NCI-H526 (cell line): ENCODE data around the gene AP1G2.

Experiments
- DNase-seq, 2 experiments: peaks; one replicate each; lab custom pipeline; 2025; lab: John Stamatoyannopoulos, UW

The AP1G2 gene

DNA sequence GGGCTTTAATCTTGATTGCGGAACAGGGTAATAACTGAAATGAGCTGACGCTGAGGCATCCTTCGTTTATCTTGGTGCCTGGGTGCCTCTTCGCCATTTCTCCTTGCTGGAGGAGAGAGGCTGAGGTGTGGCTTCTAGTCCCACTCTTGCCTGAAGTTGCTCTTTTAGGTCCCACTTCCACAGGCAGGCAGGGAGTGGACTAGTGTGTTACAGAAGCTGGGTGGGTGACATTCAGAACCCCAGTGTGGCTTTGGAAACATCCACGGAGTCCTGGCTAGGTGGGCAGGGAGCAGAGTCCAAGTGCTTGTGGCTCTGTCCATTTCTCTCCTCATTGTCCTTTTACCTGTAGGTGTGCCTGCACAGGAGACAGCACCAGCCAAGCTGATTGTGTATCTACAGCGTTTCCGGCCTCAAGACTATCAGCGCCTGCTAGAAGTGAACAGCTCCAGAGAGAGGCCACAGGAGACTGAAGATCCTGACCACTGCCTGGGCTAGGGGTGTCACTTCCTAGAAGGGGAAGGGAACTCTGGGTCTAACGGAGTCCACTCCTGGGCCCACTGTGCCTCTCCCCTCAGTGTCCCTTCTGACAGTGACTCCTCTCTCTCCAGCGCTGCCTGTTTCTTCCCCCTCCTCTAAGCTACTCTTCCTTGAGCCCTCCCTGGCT lies 9.1 kb downstream of the AP1G2 start:
- DNase-seq: no peak

DNA sequence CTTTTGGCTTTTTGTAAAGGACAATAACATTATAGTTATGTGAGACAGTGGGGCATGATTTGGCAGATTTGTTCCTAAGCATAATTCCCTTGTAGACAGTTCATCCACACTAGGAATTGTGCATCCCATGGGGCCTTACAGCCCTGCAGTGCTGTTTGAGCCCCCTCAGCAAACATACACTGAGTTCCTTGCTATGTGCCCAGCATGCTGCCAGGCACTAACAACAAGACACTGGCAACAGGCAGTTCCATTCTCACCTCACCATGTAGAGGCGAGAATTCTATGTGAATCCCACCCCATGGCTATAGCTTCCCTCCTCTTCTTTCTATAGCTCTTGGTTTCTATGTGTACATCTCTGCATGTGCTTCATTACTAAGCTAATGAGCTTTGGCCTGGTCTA lies 9.6 kb downstream of the AP1G2 start:
- DNase-seq: no peak

DNA sequence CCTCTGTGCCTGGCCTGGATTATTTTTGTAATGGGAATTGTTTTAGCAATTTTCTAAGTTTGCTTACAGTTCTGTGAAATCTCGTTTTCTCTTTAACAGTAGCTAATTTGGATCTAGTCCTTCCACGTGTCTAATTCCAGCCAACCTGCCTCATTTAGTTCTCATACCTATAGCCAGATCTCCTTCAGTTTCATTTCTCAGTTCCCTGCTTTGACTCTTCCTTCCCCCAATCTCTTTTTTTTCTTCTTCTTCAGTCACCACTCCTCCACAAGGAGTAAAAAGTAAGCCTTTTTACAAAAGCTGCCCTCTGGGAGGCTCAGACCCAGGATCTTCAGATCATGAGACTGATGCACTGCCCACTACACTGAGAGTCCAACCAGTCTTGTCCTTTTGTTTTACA lies 10.1 kb downstream of the AP1G2 start:
- DNase-seq: no peak

DNA sequence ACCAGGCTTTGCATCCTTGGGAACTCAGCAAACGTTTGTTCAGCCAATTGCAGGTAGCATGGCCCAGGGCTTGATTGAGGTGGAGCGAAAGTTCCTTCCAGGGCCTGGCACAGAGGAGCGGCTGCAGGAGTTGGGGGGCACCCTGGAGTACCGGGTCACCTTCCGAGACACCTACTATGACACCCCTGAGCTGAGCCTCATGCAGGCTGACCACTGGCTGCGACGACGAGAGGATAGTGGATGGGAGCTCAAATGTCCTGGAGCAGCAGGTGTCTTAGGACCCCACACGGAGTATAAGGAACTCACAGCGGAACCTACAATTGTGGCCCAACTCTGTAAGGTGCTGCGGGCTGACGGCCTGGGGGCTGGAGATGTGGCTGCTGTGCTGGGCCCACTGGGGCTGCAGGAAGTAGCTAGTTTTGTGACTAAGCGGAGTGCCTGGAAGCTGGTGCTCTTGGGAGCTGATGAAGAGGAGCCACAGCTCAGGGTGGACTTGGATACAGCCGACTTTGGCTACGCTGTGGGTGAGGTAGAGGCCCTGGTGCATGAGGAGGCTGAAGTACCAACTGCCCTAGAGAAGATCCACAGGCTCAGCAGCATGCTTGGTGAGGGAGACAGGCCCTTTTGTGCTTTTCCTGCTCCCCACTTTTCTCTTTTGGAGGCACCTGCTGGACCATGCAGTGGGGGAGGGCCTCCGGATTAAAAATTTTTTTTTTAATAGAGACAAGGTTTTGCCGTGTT lies 10.7 kb downstream of the AP1G2 start:
- DNase-seq: peak in 1 of 2 experiments; percentile 42

DNA sequence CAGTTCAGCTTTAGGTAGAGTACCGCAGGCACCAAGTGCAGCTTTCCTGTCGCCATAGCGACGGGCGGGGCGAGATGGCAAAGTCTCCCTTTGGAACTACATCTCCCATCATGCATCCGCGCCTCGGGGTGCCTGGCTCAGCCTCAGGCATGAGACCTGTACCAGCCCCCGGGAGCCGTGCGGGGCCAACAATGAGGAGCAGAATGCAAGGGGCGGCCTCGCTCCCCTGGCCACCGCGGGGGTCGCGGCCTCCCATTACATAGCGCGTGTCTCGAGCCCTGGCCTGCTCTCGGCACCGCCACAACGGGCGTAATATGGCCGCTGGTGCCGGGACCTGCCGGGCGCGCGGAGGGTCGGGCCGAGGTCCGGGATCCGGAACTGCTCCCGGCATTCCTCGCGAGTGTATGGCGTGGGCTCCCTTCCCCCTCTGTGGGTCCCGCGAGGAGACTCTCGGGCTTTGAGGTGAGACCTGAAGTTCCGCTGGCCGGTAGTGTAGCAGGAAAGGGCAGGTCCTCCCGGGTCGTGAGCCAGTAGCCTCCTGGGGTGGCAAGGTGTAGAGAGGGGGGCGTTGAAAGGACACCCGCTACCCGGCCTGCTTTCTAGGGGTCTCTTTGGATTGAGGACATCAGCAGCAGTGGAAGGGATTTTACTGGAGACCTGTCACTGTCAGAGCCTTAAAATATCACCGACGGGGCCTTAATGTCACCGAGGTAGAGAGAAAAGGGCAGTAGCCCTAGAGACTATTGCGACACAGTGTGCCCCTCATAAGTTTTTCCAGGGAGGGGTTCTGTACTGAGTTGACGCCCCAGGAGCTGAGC lies 11.5 kb downstream of the AP1G2 start, which contains the start of gene THTPA:
THTPA (plus strand) TSS at position 390 of the 818 bp plus-strand sequence. CDS start 487 bp downstream, outside the sequence.
- peak; percentile 84 to 94 for DNase-seq

DNA sequence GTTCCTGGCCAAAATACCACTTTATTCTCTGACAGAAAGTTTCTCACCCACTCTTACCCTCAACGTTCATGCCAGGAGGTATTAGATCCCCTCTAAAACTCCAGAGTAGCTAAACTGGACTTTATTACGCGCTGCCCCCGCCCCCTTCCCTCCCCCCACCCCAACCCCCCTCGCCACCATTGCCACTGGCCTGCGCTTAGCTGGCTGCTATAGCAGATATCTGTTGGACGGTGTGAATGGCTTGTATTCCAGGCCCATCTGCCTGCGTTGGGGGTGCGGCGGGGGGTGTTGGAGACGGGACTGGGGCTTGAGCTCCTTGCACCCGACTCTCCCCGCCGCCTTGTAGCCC lies 12.1 kb downstream of the AP1G2 start:
- no peak for DNase-seq

DNA sequence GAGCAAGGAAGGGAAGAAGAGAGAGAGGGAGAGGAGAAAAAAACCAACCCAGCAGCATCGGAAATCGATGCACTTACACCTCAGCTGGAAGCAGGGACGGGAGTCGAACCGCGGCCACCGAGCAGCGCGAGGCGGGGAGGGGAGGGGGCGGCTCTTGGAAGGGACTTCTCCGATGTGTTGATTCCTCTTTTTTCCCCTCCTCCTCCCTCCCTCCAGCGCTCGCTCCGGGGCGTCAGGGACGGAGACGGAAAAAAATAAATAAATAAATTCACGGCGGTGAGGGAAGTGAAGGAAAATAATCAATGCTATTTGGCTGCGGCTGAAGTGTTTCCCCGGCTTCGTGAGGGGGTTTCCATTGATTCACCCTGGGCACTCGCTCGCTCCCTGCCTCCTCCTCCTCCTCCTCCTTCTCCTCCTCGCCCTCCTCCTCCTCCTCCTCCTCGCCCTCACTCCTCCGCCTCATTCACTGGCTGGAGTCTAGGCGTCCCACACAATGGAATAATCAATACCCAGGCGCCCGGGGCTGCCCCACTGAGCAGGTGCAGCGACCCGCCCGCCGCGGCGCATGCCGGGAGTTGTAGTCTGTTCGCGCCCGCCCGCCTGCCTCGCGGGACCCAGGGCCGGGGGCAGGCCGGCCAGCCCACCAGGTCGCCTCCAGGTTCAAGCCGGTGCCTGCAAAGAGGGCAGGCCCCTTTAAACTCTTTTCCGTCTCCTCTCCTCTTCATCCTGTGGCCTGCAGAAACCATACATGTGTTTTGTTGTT lies 16.1 kb downstream of the AP1G2 start, which contains the start of gene ZFHX2:
ZFHX2 (minus strand) TSS at position 500 of the 763 bp plus-strand sequence. CDS start 16,440 bp downstream, outside the sequence.
- peak; percentile 74 to 93 for DNase-seq

DNA sequence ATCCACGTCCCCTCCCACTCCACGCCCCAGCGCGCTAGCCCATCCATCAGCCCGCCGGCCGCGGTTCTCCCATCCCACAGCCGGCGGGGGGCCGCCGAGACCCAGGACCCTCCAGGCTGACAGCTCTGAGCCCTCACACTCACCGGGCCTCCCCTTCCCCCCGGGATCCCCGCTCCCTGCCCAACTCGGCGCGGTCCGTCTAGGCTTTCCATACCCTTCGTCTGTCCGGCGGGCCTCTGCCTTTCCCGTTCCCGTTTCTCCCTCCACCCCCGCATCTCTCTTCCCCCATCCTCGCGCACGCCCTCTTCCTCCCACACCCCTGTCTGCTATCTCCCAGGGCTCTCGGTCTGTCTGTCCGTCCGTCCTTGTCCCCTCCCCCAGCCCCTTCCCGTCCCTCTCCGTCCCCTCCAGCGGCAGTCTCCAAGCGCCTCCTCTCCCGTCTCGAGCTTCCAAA lies 16.8 kb downstream of the AP1G2 start:
- peak in 1 of 2 experiments; percentile 63 for DNase-seq

DNA sequence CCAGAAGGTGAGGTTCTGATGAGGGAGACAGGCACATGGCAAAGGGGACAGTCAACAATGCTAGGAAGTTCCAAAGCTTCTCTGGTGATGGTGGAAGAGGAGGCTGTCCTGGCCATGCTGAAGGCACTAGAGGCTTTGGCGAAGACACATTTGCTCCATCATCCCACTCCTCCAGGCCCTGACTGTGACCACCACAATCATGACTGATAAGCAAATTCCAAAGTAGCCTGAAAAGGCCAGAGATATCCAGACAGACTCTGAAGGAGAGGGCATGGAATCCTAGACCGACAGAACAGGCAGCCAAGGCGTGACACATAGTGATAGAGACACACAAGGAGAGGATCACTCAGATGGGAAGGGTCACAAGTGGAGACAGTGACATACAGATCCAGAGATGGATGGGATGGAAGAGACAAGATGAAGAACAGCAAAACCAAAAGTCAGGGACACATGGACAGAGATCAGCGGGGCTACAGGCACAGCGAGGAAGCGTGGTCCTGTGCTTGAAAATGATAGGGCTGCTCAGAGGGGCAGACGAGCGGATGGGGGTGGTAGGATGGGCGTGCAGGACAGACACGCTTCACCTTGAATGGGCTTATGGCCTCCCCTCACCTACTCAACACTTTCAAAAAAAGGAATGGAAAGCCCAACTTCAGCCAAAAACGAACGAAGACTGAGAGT lies 17.3 kb downstream of the AP1G2 start:
- peak in 1 of 2 experiments; percentile 20 for DNase-seq

DNA sequence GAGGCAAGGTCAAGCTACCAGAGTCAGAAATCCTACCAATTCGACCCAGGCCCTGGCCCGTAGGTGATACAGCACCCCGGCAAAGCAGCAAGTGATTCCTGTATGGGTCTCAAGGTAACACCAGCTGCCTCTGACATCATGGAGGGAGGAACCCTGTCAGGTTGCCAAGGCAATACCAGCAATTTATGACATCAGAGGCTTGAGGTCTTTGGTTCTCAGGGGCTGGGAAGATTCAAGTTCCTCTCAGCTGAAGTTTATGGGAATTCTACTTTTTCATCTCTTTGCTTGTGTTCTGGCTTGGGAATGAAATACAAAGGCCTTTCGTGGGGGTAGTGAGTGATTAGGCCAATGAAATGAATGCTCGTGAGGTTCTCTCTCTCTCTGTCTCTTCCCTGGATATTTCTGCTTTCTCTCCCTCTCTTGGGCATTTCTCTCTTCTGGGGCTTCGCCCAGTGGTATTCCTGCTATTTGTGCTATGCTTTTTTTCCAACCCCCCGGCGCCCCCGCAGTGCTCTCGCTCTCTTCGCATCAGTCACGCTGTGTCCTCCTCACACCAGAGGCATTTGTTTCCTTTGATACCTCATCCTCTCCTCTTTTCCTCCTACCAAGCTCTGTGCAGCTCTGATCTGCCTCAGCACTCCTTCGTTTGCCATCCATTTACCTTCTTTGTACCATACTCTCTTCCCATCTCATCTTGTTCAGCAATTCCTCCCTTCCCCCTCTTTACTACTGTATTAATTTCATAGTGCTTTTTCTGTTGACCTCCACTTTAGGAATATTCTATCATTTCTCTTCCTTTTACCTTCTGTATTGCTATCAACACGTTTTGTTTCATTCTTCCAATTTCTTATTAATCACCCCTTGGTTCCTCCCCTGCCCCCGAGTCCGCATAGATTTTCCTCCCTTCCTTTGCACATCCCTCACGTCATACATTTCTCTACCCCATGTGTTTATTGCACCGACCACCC lies 19.0 kb downstream of the AP1G2 start:
- DNase-seq: no peak

DNA sequence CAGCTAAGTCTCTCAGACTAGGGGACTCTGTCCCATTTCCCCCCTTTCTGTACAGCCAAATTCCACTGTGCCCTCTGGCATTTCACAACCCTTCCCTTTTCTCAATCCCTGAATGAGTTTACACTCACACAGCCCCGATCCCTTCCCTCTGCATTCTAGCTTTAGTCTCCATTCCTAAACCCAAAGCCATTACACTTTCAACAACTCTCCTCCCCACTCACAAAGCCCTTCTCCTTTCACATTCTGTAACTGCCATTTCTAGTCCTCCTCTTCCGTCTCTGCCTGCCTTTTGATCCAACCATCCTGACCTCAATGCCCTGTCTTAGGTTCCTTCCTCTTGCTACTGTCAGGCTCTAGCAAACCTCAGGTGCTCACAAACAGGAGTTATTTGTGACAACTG lies 19.7 kb downstream of the AP1G2 start:
- DNase-seq: no peak

DNA sequence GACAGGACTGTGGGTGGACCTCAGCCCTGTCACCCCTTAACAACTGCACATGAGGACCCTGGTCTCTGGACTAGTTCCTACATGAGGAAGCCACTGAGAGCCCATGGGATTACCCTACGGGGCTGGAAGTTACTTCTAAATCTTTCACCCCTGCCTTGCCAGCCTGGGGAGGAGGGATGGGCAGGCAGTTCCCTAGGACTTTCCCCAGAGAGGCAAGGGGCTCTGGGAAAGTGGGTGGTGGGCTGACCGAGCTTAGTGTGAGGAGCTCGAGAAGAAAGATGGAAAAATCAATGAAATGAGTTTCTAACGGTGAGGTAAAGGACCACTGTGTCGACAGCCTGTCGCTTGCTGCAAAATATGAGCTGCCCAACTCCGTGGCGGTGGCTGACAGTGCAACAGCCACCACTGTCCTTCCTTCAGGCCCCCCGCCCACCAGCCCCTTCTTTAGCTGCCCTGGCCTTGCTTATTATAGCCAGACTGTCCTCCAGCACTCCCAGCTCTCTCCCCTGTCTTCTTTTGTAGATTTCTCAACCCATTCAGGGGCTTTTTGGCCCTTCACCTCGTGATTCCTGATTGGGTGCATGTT lies 21.0 kb downstream of the AP1G2 start:
- DNase-seq: no peak

DNA sequence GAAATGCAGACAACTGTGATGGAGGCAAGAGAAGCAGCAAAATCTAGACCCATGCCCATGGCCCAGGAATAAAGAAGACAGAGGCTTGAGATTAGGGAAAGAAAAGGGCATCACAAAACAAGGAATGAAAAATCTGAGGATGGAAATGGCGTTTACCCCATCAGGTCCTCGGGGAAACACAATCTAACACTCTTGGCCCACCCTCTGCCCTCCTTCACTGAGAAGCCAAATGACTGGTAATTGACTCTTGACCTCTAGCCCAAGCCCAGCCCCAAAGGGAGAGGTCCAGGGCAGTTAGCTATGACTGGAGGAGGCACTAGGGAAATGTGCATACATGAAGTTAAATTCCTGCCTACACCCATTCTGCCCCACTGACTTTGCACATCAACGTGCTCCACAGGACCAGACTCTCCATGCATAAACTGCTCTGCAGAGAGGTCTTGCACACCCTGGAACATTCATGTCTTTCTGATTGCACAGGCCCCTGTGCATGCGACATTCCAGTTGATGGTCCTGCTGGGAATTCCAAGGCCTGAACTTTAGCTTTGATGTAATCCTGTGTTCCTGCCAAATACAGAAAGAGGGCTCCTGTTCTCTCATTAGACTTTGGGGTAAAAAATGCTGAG lies 21.7 kb downstream of the AP1G2 start:
- DNase-seq: no peak

DNA sequence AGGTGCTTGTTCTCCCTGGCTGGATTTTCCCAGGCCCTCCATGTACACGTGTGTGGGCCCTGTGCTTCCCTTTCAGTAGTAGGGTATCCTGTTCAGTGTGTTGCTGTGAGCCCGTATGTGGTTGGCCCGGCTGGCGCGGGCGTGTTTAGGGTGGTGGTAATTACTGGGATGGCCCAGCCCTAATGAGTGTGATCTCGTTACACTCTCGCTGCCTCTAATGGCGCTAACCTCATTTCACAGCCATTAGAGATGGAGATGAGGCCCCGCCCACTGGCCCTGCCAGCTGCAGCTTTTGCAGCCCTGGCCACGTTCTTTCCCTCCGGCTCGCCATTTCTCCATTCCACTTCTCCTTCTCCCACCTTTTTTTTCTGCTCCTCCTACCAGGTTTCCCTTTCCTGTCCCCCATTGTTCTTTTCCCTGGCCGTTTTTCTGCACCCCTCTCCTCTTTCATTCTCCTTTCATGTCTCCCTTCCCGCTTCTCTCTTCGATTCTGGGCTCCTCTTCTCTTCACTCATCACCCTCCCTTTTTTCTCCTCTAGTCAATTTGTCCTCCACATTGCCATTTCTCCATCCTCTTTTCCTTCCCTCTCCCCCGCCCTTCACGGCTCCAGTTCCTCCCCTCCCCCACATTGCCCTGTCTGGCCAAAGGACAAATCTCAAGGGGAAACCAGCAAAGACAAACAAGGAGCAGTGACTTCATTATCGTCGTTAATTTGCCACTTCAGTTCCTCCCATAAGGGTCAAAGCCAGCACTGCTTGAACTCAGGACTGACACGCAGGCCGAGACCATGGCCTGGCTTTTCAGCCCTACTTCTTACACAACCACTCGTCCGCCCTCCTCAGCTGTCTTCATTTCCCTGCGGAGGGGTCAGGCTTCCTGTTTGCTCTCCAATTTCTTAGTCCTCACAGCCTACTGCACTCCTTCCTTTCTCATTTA lies 22.8 kb downstream of the AP1G2 start:
- DNase-seq: peak; percentile 90 to 94

DNA sequence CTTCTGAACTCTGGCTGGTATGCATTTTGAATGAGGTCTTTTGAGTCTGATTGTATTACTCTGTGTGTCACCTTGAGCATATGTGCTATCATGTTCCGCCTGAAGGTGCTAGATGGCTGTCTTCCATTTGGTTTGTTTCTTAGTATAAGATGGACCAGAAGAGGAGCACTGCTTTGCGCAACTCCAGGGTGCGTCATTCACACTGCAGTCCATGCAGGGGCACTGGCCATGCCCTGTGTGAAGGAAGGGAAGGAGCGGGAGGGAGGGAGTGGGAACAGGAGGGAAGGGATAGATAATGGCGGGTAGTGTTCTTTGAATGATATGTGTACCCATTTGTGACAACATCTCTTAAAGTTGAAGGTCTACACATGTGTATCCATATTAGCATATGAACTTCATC lies 24.2 kb downstream of the AP1G2 start:
- no peak for DNase-seq

DNA sequence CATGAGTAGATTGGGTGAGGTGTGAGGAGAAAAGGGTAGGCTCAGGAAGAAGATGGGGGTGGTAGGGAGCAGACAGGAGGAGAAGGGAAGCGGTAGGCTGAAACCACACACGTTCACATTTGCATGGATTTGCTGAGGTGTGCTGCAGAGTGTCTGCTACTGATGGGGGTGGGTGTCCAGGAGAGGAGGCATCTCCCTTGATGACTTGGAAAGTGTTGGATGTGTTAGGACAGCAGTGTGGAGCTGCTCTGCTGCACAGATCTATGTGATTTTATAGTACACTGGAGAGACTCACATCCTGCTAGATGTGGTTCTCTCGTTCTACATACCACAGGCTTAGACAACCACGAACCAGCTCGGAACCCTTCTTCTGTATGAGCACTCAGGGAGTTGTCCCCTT lies 25.3 kb downstream of the AP1G2 start:
- DNase-seq: peak; percentile 55 to 78

DNA sequence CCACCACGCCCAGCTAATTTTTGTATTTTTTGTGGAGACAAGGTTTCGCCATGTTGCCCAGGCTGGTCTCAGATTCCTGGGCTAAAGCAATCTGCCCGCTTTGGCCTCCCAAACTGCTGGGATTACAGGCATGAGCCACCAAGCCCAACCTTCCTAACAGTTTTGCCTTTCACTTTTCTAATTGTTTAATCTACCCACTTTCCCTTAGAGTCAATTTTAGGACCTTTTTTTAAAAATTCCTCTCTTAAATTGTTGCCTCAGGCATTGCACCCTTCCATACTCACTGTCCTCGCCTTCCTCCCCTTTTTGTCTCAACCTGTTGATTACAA lies 27.5 kb downstream of the AP1G2 start:
- DNase-seq: no peak
